Stimulated activated CD4-positive, alpha-beta T cell treated with anti-CD3 and anti-CD28 coated beads, Interleukin-12 subunit alpha, Interleukin-12 subunit beta, amount 100 ng/mL, for 24 hours (primary cell): ENCODE results near the gene MAT2A.
"Not testable (repeated sequence)": the region's sequence is repeated elsewhere in the genome, so short reads cannot be mapped to it uniquely, and the experiment has no call there.

Experiments
- DNase-seq, 2 experiments: peaks; one replicate each; pipeline ENCODE4 v3.0.0-alpha.2; 2020; ENCODE audit warnings: low read depth in 2 of 2

The MAT2A gene

DNA sequence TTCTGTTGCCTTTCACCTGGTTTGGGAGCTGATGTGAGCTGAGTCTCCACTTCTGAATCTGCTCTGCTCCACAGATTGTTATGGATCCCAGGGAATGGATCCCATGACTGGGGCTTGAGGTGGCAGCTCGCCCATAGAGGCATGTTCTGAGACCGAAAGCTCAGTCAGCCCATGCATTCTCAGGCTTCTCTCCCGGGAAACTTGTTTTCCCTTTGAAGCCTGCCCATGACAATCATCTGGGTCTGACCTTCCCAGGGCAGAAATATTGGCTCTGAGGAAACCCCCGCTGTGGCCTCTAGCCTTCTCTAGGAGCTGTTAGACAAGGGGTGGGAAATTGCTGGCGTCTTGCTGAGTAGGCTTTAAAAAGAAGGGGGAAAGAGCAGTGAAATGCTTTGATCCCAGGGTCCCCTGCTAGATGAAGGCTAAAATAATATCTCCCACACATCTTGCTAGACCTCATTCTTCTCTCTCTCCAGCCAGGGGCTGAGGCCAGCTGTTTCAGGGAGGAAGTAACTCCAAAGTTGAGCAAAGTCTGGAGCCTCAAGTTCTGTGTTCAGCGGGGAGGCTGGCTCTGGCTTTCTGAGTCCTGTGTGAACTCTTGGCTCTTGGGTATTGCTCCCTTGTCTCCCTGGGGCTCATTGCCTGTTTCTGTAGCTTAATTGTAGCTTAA is 40.4 kb downstream of the MAT2A start:
- DNase-seq, result no peak

DNA sequence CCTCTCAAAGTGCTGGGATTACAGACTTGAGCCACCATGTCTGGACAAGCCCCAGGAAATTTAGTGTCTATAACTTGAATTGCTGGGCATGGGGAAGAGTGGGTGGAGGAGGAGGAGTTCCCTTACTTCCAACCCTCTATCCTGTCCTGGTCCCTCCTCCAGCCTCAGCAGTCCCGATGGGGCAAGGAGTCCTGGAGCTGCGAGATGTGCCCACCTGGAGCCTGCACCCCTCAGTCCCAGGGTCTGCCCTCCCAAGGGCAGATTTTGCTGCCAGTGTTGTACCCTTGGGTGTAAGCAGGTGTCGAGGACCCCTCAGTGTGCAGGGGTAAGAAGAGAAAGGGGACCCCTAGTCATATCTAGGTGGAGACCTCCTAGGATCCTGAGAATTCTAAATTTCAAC is 41.2 kb downstream of the MAT2A start:
- DNase-seq, result no peak

DNA sequence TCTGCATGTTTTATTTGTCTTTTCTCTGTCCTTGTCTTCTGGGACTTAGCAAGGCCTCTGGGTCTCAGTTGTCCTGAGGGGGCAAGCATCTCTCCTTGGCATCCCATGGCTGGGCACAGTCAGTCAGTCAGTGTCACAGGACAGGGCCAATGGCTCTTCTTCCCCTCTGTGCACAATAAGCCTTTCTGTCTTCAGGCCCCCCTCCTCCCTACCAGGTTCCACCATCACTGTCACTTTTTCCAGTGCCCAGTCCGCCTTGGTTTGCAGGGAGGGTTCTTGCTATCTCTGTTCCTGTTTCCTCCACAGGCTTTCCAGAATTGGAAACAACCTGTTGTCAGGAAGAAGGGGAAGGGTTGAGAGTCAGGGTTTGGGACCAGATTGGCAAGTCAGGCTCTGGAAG is 43.5 kb downstream of the MAT2A start:
- no peak for DNase-seq

DNA sequence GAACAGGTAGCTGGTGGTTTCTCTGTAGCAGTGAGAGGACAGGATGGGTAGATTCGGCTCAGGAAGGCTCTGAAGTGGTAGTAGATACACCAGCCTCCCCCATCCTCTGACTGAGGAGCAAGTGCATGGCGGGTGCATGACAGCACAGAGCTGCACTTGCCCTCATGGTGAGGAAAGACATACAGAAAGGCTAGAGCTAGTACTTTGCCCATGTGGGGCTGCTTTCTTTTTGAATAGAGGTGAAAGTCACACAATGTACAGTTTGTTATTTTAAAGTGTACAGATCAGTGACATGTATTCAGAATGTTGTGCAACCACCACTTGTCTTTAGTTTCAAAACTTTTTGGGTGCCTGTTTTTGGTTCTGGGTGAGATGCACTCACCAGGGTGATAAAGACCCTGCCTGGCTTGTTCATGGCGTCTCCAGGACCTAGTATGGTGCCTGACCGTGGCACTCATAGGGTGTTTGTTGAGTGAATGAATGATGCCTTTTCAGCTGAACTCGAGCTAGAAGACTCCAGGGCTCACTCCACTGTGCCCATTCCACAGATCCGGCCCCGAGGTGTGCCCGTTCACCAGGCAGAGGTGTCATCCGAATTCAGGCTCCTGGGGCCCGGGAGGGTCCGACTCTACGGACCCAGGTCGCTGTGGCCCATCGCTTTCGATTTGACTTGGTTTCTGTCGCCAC is 44.8 kb downstream of the MAT2A start:
- no peak for DNase-seq

DNA sequence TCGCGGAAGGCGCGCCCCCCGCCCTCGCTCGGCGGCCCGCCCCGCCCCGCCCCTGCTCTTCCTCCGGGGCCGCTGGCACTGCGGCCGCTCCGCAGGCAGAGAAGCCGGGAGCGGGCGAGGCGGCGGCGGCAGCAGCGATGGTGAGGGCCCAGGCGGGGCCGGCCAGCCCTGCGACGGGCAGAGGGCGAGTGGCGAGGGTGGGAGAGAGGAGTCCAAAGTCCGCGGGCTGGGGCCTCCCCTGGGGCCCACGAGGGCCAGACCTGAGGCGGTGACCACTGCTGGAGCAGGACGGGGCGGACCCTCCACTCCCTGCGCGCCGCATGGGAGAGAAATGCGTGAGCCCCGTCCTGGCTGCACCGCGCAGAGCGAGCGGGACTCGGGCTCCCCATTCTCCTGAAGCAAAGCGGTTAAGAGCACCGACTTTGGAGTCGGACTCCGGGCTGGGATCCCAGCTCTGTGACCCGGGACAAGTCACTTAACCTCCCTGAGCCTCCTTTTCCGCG is 45.4 kb downstream of the MAT2A start, which contains the start of gene VAMP5:
TSS of gene VAMP5 (plus strand) at position 78 of the 503 bp plus-strand sequence. CDS start at position 138, 60 bp downstream.
- DNase-seq, result no peak

DNA sequence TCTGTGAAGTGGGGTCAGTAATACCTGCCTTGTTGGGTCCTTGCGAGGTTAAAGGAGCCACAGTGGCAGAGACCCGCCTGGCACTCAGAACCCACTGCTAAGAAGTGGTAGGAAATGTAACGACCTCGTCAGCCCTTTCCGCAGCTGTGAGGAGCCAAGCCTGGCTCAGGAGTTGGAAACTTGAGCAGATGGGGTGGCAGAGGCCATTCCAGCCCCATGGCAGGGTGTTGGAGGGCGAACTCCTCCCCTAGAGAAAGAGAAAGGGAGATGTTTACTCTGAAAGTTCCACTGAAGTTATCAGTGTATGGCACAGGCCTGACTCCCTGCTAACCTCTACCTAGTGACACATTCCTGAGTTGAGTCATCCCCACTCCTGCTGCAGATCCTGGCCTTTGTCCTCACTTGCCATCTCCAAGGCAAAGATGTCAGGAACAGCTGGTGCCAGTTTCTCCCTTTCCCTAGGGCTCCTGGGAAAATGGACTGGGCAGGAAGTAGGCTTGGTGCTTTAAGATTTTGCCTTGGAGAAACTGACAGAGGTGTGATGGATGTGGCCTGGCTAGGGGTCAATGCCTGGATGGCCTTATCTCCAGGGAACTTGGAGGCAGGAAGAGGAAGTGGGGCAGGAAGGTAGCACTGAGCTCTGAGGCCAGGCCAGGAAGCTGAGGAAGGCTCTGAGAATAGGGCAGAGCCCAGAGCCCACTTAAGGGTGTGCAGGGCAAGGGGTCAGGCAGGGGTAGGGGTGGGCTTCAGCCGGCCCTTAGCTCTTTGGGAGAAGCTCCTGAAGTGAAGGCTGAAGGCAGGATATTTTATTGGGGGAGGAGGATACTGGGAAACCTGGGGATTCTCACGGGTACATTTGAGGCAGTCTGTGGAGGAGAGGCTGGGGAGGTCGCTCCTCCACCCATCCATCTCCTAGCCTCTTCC is 46.2 kb downstream of the MAT2A start:
- DNase-seq, result no peak

DNA sequence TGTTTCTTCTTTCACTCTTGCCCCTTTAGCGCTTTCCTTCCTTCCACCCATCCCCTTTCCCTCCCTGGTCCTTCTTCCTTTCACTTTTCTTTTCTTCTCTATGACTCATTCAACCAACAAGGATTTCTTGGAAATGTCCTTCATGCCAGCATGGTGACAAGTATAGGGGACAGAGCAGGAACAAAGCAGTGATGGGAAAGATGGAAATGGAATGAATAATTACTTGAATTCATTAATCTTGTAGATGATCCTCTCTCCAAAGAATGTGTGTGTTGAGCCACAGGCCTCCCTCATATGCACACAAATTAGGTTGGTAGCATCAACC is 46.8 kb downstream of the MAT2A start:
- no peak for DNase-seq

DNA sequence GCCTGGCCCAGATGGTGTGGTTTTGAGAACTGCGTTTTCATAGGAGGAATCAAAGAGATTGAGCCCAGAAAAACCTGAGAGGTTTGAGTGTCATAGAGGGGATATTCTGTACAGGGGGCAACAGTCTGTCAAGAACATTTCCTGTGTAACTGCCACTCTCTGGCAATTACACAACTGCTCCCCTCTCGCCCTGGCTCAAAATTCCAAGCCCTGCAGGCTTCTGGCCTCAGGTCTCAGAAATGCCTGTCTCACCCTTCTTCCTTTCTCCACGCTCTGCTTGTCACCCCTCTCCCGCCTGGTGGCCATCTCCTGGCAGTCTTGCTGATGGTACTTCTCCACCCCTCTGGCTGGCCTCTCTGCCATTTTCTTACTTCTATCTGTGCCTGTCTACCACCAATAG is 49.3 kb downstream of the MAT2A start:
- DNase-seq, result no peak

DNA sequence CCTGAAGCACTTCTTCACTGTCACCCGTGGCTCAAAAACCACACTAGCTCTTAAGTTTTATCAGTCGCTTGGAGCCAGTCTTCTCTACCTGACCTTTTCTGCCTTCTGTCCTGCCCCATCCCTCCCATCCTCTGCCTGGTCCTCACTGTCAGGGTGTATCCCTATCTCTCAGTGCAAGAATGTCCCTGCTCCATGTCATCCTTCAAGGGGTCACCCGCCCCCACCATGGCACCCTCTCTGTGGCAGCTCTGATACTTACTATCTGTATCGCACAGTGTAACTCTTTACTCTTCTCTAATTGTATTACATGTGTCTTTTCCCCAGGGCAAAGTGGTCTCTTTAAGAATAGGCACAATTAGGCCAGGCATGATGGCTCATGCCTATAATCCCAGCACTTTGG is 49.7 kb downstream of the MAT2A start:
- no peak for DNase-seq

DNA sequence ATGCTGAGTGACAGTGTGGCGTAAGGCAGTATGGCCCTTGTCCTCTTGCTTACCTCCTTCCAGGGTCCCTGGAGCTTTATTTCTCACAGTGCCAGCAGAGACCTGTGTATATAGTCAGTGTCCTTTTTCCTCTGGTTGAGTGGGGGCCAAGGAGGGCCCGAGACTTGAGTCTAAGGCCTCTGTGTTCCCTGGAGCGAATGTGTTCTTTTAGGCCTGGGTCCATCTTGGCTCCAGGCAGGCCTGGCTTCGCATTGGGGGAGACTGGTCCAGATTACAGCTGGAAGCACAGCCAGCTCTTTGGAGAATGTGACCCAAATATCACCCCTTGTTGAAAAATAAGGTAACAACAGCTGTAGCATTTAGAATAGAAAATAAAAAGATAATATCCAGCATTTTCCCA is 50.2 kb downstream of the MAT2A start:
- DNase-seq, result no peak

DNA sequence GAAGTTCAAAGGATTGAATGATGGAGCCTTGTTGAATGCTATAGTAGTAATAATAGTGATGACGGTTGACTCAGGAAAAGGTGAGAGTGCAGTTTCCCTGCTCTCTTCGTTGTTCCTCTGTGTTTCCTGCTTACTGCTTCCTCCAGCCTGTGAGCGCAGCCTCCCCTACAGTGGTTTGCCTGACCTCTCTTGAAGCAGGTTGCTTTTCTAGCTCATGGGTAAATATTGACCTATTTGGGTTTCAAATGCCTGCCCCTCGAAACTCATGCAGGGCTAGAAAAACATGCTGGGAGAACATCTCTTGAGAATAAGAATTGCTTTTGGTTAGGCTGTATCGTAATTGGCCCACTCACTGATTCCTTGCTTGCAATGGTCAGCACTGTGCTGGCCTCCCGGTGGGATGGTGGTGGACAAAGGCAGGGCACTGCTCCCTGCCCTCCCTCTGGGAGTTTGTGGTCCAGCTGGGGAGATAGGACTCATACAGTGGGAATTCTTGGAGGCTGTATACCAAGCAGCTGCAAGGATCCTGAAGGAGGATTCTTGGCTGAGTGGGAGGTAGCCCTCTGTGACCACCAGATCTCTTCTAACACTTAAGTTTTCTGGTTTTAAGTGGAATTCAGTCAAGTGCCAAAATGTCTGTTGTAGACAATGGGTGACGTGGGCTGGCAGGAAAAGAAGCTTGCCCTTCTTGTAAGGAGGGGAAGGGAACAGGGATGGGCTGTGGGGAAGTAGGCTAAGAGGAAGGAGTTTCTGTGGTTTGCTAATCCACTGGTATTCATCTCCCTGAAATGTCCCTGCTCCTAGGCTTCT is 51.2 kb downstream of the MAT2A start:
- DNase-seq, result no peak

DNA sequence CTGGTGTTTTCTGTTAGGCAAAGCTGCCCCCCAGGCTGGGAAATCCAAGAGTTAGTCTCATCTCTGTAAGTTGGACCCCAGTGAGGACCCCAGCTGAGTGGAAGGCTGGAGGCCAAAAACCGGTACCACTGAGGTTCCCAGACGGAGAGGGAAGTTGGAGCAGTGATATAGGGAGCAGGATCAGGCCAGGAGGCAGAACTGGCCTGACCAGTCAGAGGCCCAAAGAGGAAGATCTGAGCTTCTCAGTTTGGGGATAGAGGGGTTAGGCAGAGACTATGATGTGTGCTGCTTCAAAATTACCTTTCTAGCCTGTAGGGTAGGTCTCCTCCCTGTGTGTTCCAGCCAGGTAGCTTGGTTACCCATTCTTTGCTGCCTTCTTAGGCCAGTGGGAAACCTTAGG is 52.0 kb downstream of the MAT2A start:
- DNase-seq, result no peak

DNA sequence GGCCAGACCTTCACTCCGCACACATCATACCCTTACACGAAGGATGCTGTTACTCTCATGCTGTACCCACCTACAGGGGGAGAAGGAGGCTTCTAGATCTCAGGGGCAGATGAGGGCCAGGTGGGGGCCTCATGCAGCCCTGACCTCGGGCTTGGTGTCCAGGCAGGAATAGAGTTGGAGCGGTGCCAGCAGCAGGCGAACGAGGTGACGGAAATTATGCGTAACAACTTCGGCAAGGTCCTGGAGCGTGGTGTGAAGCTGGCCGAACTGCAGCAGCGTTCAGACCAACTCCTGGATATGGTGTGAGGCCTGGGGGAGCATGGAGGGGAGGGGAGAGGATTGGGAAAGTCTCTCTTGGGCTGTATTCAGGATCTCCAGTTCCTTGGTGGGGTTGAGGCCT is 52.6 kb downstream of the MAT2A start:
- DNase-seq, result no peak

DNA sequence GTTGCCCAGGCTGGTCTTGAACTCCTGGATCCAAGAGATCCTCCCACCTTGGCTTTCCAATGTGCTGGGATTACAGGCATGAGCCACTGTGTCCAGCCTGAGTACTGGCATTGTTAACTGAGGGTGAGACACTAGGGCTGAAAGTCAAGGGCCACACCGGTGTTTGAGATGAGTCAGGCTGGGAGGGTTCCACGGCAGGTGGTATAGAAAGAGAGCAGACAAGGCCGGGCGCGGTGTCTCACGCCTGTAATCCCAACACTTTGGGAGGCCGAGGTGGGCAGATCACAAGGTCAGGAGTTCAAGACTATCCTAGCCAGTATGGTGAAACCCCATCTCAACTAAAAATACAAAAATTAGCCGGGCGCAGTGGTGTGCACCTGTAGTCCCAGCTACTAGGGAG is 53.3 kb downstream of the MAT2A start:
- DNase-seq, result not testable (repeated sequence)

DNA sequence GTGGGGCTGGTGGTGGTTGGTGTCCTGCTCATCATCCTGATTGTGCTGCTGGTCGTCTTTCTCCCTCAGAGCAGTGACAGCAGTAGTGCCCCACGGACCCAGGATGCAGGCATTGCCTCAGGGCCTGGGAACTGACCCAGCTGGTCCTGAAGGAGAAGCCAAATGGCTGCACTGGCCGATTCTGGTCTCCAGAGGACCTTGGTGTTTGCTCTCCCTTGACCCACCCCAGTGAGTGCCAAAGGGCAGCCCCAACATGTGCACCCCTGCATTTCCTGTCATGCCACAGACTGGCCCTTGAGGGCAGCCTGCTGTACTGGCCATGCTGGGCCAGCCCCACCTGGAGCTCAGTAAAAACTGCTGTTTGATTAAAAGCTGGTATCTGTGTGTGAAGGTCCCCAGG is 54.1 kb downstream of the MAT2A start:
- DNase-seq, result no peak
